Activated CD8-positive, alpha-beta T cell treated with anti-CD3 and anti-CD28 coated beads, Interleukin-2, amount 10 ng/mL, durations not matched to agents 7 days and 5 days (primary cell): ENCODE results near the gene SNHG17. TPM values are rescaled to one million over a fixed set of nuclear protein-coding genes. Genes with fewer than 3 reads are reported as not detected.
"Not testable (repeated sequence)": the region's sequence is repeated elsewhere in the genome, so short reads cannot be mapped to it uniquely, and the experiment has no call there.

Experiments
- ATAC-seq: fragments of 150-1000 bp; cut with Tn5 transposase; one replicate; pipeline ENCODE4 v1.10.0; 2021; ENCODE audit warnings: moderate library complexity
- CTCF ChIA-PET: fragments of 350-600 bp; sonication (Branson Sonifier 250); formaldehyde crosslinking; loops from one replicate; lab custom pipeline; 2021; ENCODE audit warnings: antibody characterized with exemption; lab: Charles Lee
- POLR2A ChIA-PET: fragments of 350-600 bp; sonication (Branson Sonifier 250); formaldehyde crosslinking; loops from one replicate; lab custom pipeline; 2021; ENCODE audit warnings: antibody characterized with exemption; lab: Charles Lee
- DNase-seq: peaks from one replicate; pipeline ENCODE4 v3.0.0-alpha.2; 2020
- H3K27ac Mint-ChIP-seq: one replicate; pipeline ENCODE4 v1.8.0; 2021; ENCODE audit warnings: mild to moderate bottlenecking, mixed read lengths
- H3K27me3 Mint-ChIP-seq: one replicate; pipeline ENCODE4 v1.8.0; 2021; ENCODE audit warnings: low read depth, mixed read lengths
- H3K36me3 Mint-ChIP-seq: one replicate; pipeline ENCODE4 v1.8.0; 2021; ENCODE audit warnings: low read depth, mixed read lengths
- H3K4me1 Mint-ChIP-seq: one replicate; pipeline ENCODE4 v1.8.0; 2021; ENCODE audit warnings: low read depth, mixed read lengths
- H3K4me3 Mint-ChIP-seq: one replicate; pipeline ENCODE4 v1.8.0; 2021; ENCODE audit warnings: mild to moderate bottlenecking, mixed read lengths
- H3K9me3 Mint-ChIP-seq: one replicate; pipeline ENCODE4 v1.8.0; 2022; ENCODE audit warnings: mixed read lengths; ENCODE audit not compliant: insufficient read depth
- total RNA-seq, 2 experiments: library from RNA; stranded (reverse); gene quantifications; one replicate each; pipeline ENCODE4 v1.2.3, GENCODE V29; 2021

The SNHG17 gene
- total RNA-seq, 2 experiments from 2014 or later = 69.6 to 77.8 TPM

- ChIA-PET CTCF (interaction anchor here (0.8 to 1.0 kb wide), 2 partner anchors 13 to 174 kb away, joined by 3 read pairs; no protein-coding TSS in a partner anchor), POLR2A (no interaction called here)
- DNase-seq (no peak), ATAC-seq (no peak)
- Mint-ChIP-seq H3K27ac (no peak overlapping the region), H3K27me3 (peaks cover 24% of the 10 kb centered on the region), H3K4me3 (no peak overlapping the region), H3K36me3 (no peaks in the 10 kb centered on the region), H3K4me1 (no peaks in the 10 kb centered on the region), H3K9me3 (no peaks in the 10 kb centered on the region)
Observed at GRCh38 chr20:38395165-38395564, 40.0 kb downstream of the SNHG17 start.

- ATAC-seq = no peak
- Mint-ChIP-seq H3K4me3 (no peak overlapping the region), H3K27me3 (peaks cover 16% of the 10 kb centered on the region), H3K36me3 (no peaks in the 10 kb centered on the region), H3K9me3 (no peaks in the 10 kb centered on the region), H3K4me1 (no peaks in the 10 kb centered on the region), H3K27ac (no peak overlapping the region)
- DNase-seq = no peak
- CTCF ChIA-PET = no interaction called here
- POLR2A ChIA-PET = no interaction called here
Observed at GRCh38 chr20:38393259-38393658, 41.9 kb downstream of the SNHG17 start.

- ChIA-PET POLR2A (no interaction called here), CTCF (no interaction called here)
- peaks cover 17% of the 10 kb centered on the region for H3K27me3 Mint-ChIP-seq
- no peak for DNase-seq
- no peaks in the 10 kb centered on the region for H3K36me3 Mint-ChIP-seq
- no peaks in the 10 kb centered on the region for H3K9me3 Mint-ChIP-seq
- H3K27ac Mint-ChIP-seq = no peak overlapping the region
- no peak overlapping the region for H3K4me3 Mint-ChIP-seq
- H3K4me1 Mint-ChIP-seq = no peaks in the 10 kb centered on the region
- ATAC-seq = no peak
Observed at GRCh38 chr20:38392356-38392755, 42.8 kb downstream of the SNHG17 start.

GRCh38 chr20:38387953-38388352 lies 47.2 kb downstream of the SNHG17 start:
- H3K9me3 Mint-ChIP-seq = no peaks in the 10 kb centered on the region
- H3K27ac Mint-ChIP-seq = no peak overlapping the region
- ChIA-PET CTCF (no interaction called here), POLR2A (no interaction called here)
- no peaks in the 10 kb centered on the region for H3K4me1 Mint-ChIP-seq
- peaks cover 8% of the 10 kb centered on the region for H3K27me3 Mint-ChIP-seq
- DNase-seq = no peak
- no peaks in the 10 kb centered on the region for H3K36me3 Mint-ChIP-seq
- no peak for ATAC-seq
- no peak overlapping the region for H3K4me3 Mint-ChIP-seq

GRCh38 chr20:38386851-38387250 lies 48.3 kb downstream of the SNHG17 start:
- H3K36me3 Mint-ChIP-seq = no peaks in the 10 kb centered on the region
- H3K4me1 Mint-ChIP-seq = no peaks in the 10 kb centered on the region
- DNase-seq (no peak), ATAC-seq (no peak)
- H3K4me3 Mint-ChIP-seq = no peak overlapping the region
- no peaks in the 10 kb centered on the region for H3K9me3 Mint-ChIP-seq
- peaks cover 10% of the 10 kb centered on the region for H3K27me3 Mint-ChIP-seq
- ChIA-PET CTCF (no interaction called here), POLR2A (no interaction called here)
- H3K27ac Mint-ChIP-seq = no peak overlapping the region

GRCh38 chr20:38386004-38386403 lies 49.1 kb downstream of the SNHG17 start:
- Mint-ChIP-seq H3K4me1 (no peaks in the 10 kb centered on the region), H3K9me3 (no peaks in the 10 kb centered on the region), H3K27me3 (peaks cover 11% of the 10 kb centered on the region), H3K27ac (no peak overlapping the region), H3K36me3 (no peaks in the 10 kb centered on the region), H3K4me3 (no peak overlapping the region)
- ChIA-PET POLR2A (no interaction called here), CTCF (interaction anchor here (0.6 to 1.4 kb wide), 2 partner anchors 49 to 1191 kb away, joined by 3 to 4 read pairs; partner anchors contain the start of gene SNHG17)
- no peak for ATAC-seq
- DNase-seq = no peak

- ChIA-PET CTCF (interaction anchor here (0.8 kb wide), 1 partner anchor 27 kb away, joined by 3 read pairs; no protein-coding TSS in a partner anchor), POLR2A (no interaction called here)
- ATAC-seq = no peak
- no peak for DNase-seq
- Mint-ChIP-seq H3K4me3 (no peak overlapping the region), H3K9me3 (no peaks in the 10 kb centered on the region), H3K36me3 (no peaks in the 10 kb centered on the region), H3K27ac (no peak overlapping the region), H3K27me3 (peaks cover 11% of the 10 kb centered on the region), H3K4me1 (no peaks in the 10 kb centered on the region)
Observed at GRCh38 chr20:38383147-38383546, 52.0 kb downstream of the SNHG17 start.

GRCh38 chr20:38377838-38378237 lies 57.3 kb downstream of the SNHG17 start:
- H3K27me3 Mint-ChIP-seq, CTCF ChIA-PET, H3K36me3 Mint-ChIP-seq, H3K4me3 Mint-ChIP-seq, POLR2A ChIA-PET, H3K9me3 Mint-ChIP-seq, H3K4me1 Mint-ChIP-seq, ATAC-seq, H3K27ac Mint-ChIP-seq, DNase-seq: not testable (repeated sequence)

GRCh38 chr20:38377039-38377685 lies 58.0 kb downstream of the SNHG17 start:
- Mint-ChIP-seq H3K4me1 (no peaks in the 10 kb centered on the region), H3K4me3 (no peak overlapping the region), H3K27ac (no peak overlapping the region), H3K27me3 (peaks cover 8% of the 10 kb centered on the region), H3K36me3 (no peaks in the 10 kb centered on the region), H3K9me3 (no peaks in the 10 kb centered on the region)
- ChIA-PET CTCF (no interaction called here), POLR2A (no interaction called here)
- ATAC-seq (no peak), DNase-seq (no peak)

GRCh38 chr20:38373898-38374297 lies 61.2 kb downstream of the SNHG17 start:
- CTCF ChIA-PET = no interaction called here
- Mint-ChIP-seq H3K27me3 (peaks cover 7% of the 10 kb centered on the region), H3K36me3 (no peaks in the 10 kb centered on the region), H3K4me1 (no peaks in the 10 kb centered on the region), H3K27ac (no peak overlapping the region), H3K9me3 (no peaks in the 10 kb centered on the region), H3K4me3 (no peak overlapping the region)
- POLR2A ChIA-PET = no interaction called here
- no peak for DNase-seq
- ATAC-seq = no peak

- no peak overlapping the region for H3K4me3 Mint-ChIP-seq
- no peaks in the 10 kb centered on the region for H3K4me1 Mint-ChIP-seq
- H3K27ac Mint-ChIP-seq = no peak overlapping the region
- CTCF ChIA-PET = interaction anchor here (2.3 kb wide), 1 partner anchor 152 kb away, joined by 6 read pairs; no protein-coding TSS in a partner anchor
- no peak for DNase-seq
- H3K9me3 Mint-ChIP-seq = no peaks in the 10 kb centered on the region
- H3K36me3 Mint-ChIP-seq = no peaks in the 10 kb centered on the region
- POLR2A ChIA-PET = no interaction called here
- ATAC-seq = no peak
- H3K27me3 Mint-ChIP-seq = peaks cover 7% of the 10 kb centered on the region
Observed at GRCh38 chr20:38373231-38373867, 61.8 kb downstream of the SNHG17 start.

- no peaks in the 10 kb centered on the region for H3K4me1 Mint-ChIP-seq
- peaks cover 7% of the 10 kb centered on the region for H3K27me3 Mint-ChIP-seq
- ATAC-seq (no peak), DNase-seq (no peak)
- H3K36me3 Mint-ChIP-seq = no peaks in the 10 kb centered on the region
- no peaks in the 10 kb centered on the region for H3K9me3 Mint-ChIP-seq
- H3K27ac Mint-ChIP-seq = no peak overlapping the region
- no peak overlapping the region for H3K4me3 Mint-ChIP-seq
- POLR2A ChIA-PET = no interaction called here
- CTCF ChIA-PET = interaction anchor here (2.3 kb wide), 1 partner anchor 152 kb away, joined by 6 read pairs; no protein-coding TSS in a partner anchor
Observed at GRCh38 chr20:38372806-38373205, 62.3 kb downstream of the SNHG17 start.
